Skin of body (tissue), 2 donors: ENCODE data around the gene NOBOX. TPM values are rescaled to one million over a fixed set of nuclear protein-coding genes. Genes with fewer than 3 reads are reported as not detected.

ENCODE experiments used
- small RNA-seq: library from RNA; depleted of rRNA; stranded (forward); fragments of <200 nt; gene quantifications from one replicate; pipeline ENCODE3, GENCODE V24; 2014; ENCODE audit warnings: low replicate concordance
- total RNA-seq: library from RNA; depleted of rRNA; stranded (reverse); fragments of >200 nt; gene quantifications from one replicate; pipeline ENCODE4 v1.2.3, GENCODE V29; 2014

The NOBOX gene
- total RNA-seq, 1 donor from 2014 or later: not detected

Small RNAs within 50 kb of the gene (small RNA-seq; reads per million reads assigned to genes)
- not detected for gene RNU6ATAC40P

Other genes starting within 250 kb of the NOBOX start
- gene CTAGE4, start 220.2 kb downstream of the NOBOX start, total RNA-seq: 9.1 TPM
- 10.3 TPM for gene ARHGEF35, start 207.9 kb downstream of the NOBOX start, total RNA-seq
- gene OR2A42, start 164.1 kb downstream of the NOBOX start, total RNA-seq: 0.10 TPM
- gene OR2A7, start 138.9 kb downstream of the NOBOX start, total RNA-seq: 12.5 TPM
- gene CTAGE8, start 134.4 kb downstream of the NOBOX start, total RNA-seq: 5.3 TPM
- 0.20 TPM for gene OR2A1, start 91.3 kb downstream of the NOBOX start, total RNA-seq
- gene ARHGEF5, start 48.3 kb downstream of the NOBOX start, total RNA-seq: 14.3 TPM